ENCODE results near the gene FKBP5.
A peak's percentile ranks its signal among the peaks of the same experiment; 100 is the strongest.
"Not testable (repeated sequence)": the region's sequence is repeated elsewhere in the genome, so short reads cannot be mapped to it uniquely, and the experiment has no call there.

The FKBP5 gene

GRCh38 chr6:35589904-35590303 is 98.8 kb downstream of the FKBP5 start:
- no peak for DNase-seq

GRCh38 chr6:35589201-35589739 is 99.4 kb downstream of the FKBP5 start:
- DNase-seq, result no peak

GRCh38 chr6:35587167-35587566 is 101.5 kb downstream of the FKBP5 start:
- no peak for DNase-seq

GRCh38 chr6:35586542-35586941 is 102.2 kb downstream of the FKBP5 start:
- DNase-seq, result no peak

GRCh38 chr6:35585658-35586057 is 103.1 kb downstream of the FKBP5 start:
- DNase-seq, result no peak

GRCh38 chr6:35583893-35584688 is 104.6 kb downstream of the FKBP5 start:
- DNase-seq, result peak in 38 of 56 donors; percentile 7 to 85 (median 34)

GRCh38 chr6:35582315-35582714 is 106.4 kb downstream of the FKBP5 start:
- DNase-seq, result no peak

- DNase-seq, result no peak
These were observed 107.1 kb downstream of the FKBP5 start for GRCh38 chr6:35581633-35582032.

- DNase-seq, result no peak
These were observed 107.9 kb downstream of the FKBP5 start for GRCh38 chr6:35580836-35581235.

GRCh38 chr6:35576682-35577081 is 112.0 kb downstream of the FKBP5 start:
- DNase-seq, result no peak

GRCh38 chr6:35573495-35574110 is 115.1 kb downstream of the FKBP5 start:
- DNase-seq, result no peak

GRCh38 chr6:35570885-35571330 is 117.8 kb downstream of the FKBP5 start:
- not testable (repeated sequence) for DNase-seq

- DNase-seq, result peak in 10 of 56 donors; percentile 2 to 26 (median 8)
These were observed 119.7 kb downstream of the FKBP5 start for GRCh38 chr6:35569011-35569461.

GRCh38 chr6:35566794-35567193 is 121.9 kb downstream of the FKBP5 start:
- DNase-seq, result no peak

GRCh38 chr6:35564733-35565132 is 124.0 kb downstream of the FKBP5 start:
- DNase-seq, result no peak

- DNase-seq, result no peak
These were observed 126.7 kb downstream of the FKBP5 start for GRCh38 chr6:35562060-35562459.

GRCh38 chr6:35561113-35561512 is 127.6 kb downstream of the FKBP5 start:
- no peak for DNase-seq

GRCh38 chr6:35558571-35558970 is 130.1 kb downstream of the FKBP5 start:
- DNase-seq, result no peak

GRCh38 chr6:35557239-35557638 is 131.5 kb downstream of the FKBP5 start:
- DNase-seq, result peak in 1 of 56 donors; percentile 1

GRCh38 chr6:35554811-35555210 is 133.9 kb downstream of the FKBP5 start:
- no peak for DNase-seq

- no peak for DNase-seq
These were observed 135.4 kb downstream of the FKBP5 start for GRCh38 chr6:35553315-35553714.

- DNase-seq, result no peak
These were observed 136.3 kb downstream of the FKBP5 start for GRCh38 chr6:35552285-35552917.
